ENCODE measurements around the gene ZNF628. TPM values are rescaled to one million over a fixed set of nuclear protein-coding genes. Genes with fewer than 3 reads are reported as not detected.

Gene ZNF628
- polyA plus RNA-seq, 1 experiment: 0.48 TPM

DNA sequence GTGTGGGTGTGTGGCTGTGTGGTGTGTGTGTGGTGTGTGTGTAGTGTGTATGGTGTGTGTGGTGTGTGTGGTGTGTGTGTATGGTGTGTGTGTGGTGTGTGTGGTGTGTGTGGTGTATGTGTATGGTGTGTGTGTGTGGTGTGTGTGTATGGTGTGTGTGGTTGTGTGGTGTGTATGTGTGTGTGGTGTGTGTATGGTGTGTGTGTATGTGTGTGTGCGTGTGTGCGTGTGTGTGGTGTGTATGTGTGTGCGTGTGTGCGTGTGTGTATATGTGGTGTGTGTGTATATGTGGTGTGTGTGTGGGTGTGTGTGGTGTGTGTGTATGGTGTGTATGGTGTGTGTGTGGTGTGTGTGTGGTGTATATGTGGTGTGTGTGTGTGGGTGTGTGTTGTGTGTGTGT is 41.4 kb upstream of the ZNF628 start:
- POLR2A ChIA-PET: no interaction called here
- no peak overlapping the region for H3K4me3 ChIP-seq (ENCODE audit: low read depth, low read length)

DNA sequence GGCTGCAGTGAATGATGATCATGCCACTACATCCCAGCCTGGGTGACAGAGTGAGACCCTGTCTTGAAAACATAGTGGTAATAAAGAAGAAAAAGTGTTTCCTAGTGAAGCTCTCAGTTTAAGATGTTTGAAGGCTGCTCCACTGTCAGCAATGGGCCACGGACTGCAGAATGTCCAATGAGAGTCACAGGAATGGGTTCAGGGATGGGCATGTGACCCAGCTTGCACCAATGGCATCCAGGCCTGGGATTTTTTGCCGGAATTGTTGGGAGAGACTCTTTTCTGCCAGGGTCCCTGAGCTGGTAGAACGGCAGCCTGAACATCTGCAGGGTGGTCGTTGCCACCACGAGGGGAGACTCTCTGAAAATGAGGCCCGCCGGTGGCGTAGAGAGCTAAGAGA is 39.6 kb upstream of the ZNF628 start:
- TF ChIP-seq, protein P1, sequence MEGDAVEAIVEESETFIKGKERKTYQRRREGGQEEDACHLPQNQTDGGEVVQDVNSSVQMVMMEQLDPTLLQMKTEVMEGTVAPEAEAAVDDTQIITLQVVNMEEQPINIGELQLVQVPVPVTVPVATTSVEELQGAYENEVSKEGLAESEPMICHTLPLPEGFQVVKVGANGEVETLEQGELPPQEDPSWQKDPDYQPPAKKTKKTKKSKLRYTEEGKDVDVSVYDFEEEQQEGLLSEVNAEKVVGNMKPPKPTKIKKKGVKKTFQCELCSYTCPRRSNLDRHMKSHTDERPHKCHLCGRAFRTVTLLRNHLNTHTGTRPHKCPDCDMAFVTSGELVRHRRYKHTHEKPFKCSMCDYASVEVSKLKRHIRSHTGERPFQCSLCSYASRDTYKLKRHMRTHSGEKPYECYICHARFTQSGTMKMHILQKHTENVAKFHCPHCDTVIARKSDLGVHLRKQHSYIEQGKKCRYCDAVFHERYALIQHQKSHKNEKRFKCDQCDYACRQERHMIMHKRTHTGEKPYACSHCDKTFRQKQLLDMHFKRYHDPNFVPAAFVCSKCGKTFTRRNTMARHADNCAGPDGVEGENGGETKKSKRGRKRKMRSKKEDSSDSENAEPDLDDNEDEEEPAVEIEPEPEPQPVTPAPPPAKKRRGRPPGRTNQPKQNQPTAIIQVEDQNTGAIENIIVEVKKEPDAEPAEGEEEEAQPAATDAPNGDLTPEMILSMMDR (IDR thresholded peaks at IDR 0.05; ENCODE audit: insufficient read depth, low read depth, low read length): no peak
- Histone ChIP-seq H3K36me3 (ENCODE audit: control insufficient read depth, insufficient read depth, low read length) (no peaks in the 10 kb centered on the region), H3K27me3 (ENCODE audit: control insufficient read depth, insufficient read depth, low read length) (peaks cover 20% of the 10 kb centered on the region), H3K4me3 (ENCODE audit: low read depth, low read length) (no peak overlapping the region)
- ChIA-PET CTCF (interaction anchor here (0.6 to 2.6 kb wide), 6 partner anchors 9 to 282 kb away, joined by 3 to 17 read pairs (median 6); no protein-coding TSS in a partner anchor), POLR2A (no interaction called here)
- DNase-seq (ENCODE audit: low read depth): no peak

More for the DNA sequence above, 41.4 kb upstream of the ZNF628 start:
- DNase-seq (ENCODE audit: low read depth): no peak
- CTCF ChIA-PET: no interaction called here
- H3K36me3 ChIP-seq (ENCODE audit: control insufficient read depth, insufficient read depth, low read length): no peaks in the 10 kb centered on the region
- TF ChIP-seq, protein P1 (IDR thresholded peaks at IDR 0.05; ENCODE audit: insufficient read depth, low read depth, low read length): no peak
- H3K27me3 ChIP-seq (ENCODE audit: control insufficient read depth, insufficient read depth, low read length): peaks cover 5% of the 10 kb centered on the region; the same call in 1 of the 2 replicates

DNA sequence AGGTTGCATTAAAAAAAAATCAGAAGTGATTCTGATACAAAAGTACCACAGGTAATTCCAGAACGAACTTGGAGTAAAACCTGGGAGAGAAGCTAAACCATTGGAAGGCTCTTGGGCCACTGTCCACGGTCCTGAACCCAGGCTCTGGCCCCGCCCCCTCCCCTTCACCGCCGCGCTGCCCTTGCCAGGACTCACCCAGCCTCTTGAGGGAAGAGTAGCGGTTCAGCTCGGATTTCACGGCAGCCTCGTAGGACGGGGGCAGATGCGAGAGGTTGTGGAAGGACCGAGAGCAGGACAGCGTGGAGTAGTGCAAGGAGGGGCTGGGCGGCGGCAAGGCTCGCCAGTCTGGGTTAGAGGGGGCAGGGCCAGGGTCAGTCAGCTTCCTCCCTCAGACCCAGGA is 39.0 kb upstream of the ZNF628 start:
- ChIA-PET POLR2A (no interaction called here), CTCF (interaction anchor here (0.6 to 2.6 kb wide), 6 partner anchors 8 to 146 kb away, joined by 3 to 17 read pairs (median 6); no protein-coding TSS in a partner anchor)
- TF ChIP-seq, protein P1 (IDR thresholded peaks at IDR 0.05; ENCODE audit: insufficient read depth, low read depth, low read length): no peak
- Histone ChIP-seq H3K4me3 (ENCODE audit: low read depth, low read length) (no peak overlapping the region), H3K36me3 (ENCODE audit: control insufficient read depth, insufficient read depth, low read length) (no peaks in the 10 kb centered on the region), H3K27me3 (ENCODE audit: control insufficient read depth, insufficient read depth, low read length) (peaks cover 22% of the 10 kb centered on the region)
- no peak for DNase-seq (ENCODE audit: low read depth)

DNA sequence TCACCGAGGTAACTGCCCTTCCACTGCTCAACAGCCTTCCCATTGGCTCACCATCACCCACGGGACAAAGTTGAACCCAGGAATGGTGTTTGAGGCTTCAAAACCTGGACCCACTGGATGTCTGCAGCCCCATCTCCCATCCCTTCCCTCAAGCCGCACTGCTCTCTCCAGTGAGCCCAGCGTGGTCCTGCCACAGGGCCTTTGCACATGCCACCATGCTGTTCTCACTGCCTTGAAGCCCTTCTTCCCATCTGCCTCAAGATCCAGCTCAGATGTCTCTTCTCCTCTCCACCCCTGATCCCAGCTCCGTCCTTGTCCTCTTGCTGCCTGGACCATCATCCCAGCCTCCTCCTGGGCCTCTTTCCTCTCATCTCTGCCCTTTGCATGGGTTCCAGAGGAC is 37.4 kb upstream of the ZNF628 start:
- CTCF ChIA-PET: interaction anchor here (1.2 kb wide), 1 partner anchor 29 kb away, joined by 3 read pairs; no protein-coding TSS in a partner anchor

DNA sequence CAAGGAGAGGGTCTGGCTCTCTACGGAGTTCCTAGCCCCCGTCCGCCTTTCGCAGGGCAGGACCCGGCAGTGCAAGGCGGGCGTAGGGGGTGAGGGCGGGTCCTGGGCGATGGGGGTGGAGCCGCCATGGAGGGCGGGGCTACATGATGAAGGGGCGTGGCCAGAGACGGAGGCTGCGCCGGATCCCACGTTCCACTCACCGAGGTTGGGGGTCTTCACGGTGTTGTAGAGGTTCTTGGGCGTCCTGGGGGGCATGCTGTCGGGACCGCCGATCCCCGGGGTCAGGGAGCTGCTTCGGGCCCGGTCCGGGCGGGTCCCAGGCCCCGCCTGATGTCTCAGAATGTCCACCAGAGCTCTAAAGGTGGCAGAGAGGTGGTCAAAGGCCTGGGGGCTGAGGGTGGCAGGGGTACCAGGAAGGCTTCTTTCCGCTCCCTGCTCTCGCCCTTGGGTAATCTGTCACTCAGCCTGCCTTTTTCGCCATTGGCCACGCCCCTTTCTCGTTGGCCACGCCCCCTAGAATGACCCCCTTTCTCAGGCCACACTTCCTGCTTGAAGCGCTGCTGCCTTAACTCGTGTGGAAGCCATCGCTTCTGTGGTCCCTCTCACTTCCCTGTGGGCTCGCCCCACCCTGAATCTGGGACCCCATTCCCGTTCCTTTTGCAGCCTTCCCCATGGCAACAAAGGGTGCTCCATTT is 35.9 kb upstream of the ZNF628 start:
- ChIA-PET CTCF (no interaction called here), POLR2A (no interaction called here)
- DNase-seq (ENCODE audit: low read depth): no peak
- no peaks in the 10 kb centered on the region for H3K36me3 ChIP-seq (ENCODE audit: control insufficient read depth, insufficient read depth, low read length)
- H3K27me3 ChIP-seq (ENCODE audit: control insufficient read depth, insufficient read depth, low read length): peaks cover 35% of the 10 kb centered on the region
- H3K4me3 ChIP-seq (ENCODE audit: low read depth, low read length): no peak overlapping the region
- TF ChIP-seq, protein P1 (IDR thresholded peaks at IDR 0.05; ENCODE audit: insufficient read depth, low read depth, low read length): no peak

More for the DNA sequence above, 37.4 kb upstream of the ZNF628 start:
- H3K27me3 ChIP-seq (ENCODE audit: control insufficient read depth, insufficient read depth, low read length): peaks cover 30% of the 10 kb centered on the region
- POLR2A ChIA-PET: no interaction called here
- TF ChIP-seq, protein P1 (IDR thresholded peaks at IDR 0.05; ENCODE audit: insufficient read depth, low read depth, low read length): no peak
- H3K4me3 ChIP-seq (ENCODE audit: low read depth, low read length): no peak overlapping the region
- no peaks in the 10 kb centered on the region for H3K36me3 ChIP-seq (ENCODE audit: control insufficient read depth, insufficient read depth, low read length)
- no peak for DNase-seq (ENCODE audit: low read depth)
